Superior temporal gyrus (tissue), 1 donor: ENCODE data around the gene EVA1C.
A peak's percentile ranks its signal among the peaks of the same experiment; 100 is the strongest.
"Not testable (repeated sequence)": the region's sequence is repeated elsewhere in the genome, so short reads cannot be mapped to it uniquely, and the experiment has no call there.

ENCODE experiments used
- DNase-seq: peaks from one replicate; pipeline ENCODE4 v3.0.0-alpha.2; 2016; ENCODE audit errors: extremely low spot score

EVA1C gene

DNA sequence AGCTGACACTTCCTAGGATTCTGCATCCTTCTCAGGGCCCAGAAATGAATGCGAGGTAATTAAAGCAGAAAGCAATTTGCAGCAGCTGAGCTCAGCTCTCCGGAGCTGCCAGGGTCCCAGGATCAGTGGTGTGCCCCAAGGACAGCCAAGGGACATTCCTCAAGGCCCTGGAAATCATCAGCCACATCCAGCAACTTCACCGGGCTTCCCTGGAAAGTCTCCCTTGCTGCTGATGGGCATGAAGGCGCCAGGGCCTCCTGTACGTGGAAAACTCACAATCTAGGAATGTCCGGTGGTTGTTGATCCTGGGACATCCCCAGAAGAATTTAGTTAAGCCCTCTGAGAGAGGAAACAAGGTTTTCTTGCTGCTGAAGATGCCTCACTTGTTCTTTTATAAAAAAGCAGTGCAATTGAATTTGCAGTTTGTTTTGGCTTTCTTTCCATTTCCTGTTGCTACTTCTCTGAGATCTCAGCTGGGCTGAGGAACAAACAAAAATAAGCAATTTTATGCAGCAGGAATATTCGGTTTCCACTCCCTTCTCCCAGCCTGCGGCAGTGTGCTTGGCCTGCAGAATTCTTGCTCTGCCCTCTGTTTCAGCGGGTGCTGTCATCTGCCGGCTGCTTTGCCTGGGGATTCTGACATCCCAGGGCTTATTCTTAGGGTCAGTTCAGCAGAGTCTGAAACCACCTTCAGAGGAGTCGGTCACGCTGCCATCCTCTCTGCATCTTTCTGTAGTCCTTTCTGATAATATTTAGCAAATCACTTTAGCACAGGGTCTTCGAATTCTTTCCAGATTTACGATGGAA lies 86.9 kb downstream of the EVA1C start:
- DNase-seq = no peak

GRCh38 chr21:32503641-32504040 lies 91.1 kb downstream of the EVA1C start:
- not testable (repeated sequence) for DNase-seq

DNA sequence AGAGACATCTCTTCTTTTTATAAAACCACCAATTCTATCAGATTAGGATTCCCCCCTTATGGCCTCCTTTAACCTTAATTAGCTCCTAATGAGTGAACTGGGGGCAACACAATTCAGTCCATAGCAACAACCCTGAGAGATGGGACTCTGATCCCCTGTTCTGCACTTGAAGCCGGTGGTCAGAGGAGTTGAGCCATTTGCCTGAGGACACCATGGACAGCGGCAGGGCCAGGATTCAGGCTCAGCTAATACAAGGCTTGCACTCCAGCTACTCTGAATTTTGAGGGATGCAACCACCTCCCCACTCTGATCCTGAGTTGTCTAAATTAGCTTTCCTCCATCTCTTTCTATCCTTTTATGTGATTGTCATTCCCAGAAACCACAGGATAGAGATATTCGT lies 93.3 kb downstream of the EVA1C start:
- not testable (repeated sequence) for DNase-seq

- DNase-seq = not testable (repeated sequence)
These were observed 94.0 kb downstream of the EVA1C start for GRCh38 chr21:32506411-32506965.

DNA sequence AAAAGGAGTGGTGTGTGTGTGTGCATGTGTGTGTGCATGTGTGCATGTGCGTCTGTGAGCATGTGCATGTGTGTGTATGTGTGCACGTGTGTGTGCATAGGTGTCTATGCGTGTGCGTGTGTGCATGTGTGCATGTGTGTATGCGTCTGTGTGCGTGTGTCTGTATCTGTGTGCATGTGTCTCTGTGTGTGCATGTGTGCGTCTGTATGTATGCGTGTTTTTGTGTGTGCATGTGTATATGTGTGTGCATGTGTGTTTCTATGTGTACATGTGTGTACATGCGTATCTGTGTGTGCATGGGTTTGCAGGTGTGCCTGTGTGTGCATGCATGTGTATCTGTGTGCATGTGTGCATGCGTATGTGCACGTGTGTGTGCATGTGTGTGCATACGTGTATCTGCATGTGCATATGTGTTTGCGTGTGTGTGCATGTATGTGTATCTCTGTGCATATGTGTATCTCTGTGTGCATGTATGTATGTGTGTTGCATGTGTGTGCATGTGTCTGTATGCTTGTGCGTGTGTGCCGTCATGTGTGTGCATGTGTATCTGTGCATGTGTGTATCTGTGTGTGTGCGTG lies 94.9 kb downstream of the EVA1C start:
- DNase-seq = no peak

- not testable (repeated sequence) for DNase-seq
These were observed 95.5 kb downstream of the EVA1C start for GRCh38 chr21:32508036-32508435.

GRCh38 chr21:32508558-32508957 lies 96.1 kb downstream of the EVA1C start:
- no peak for DNase-seq

DNA sequence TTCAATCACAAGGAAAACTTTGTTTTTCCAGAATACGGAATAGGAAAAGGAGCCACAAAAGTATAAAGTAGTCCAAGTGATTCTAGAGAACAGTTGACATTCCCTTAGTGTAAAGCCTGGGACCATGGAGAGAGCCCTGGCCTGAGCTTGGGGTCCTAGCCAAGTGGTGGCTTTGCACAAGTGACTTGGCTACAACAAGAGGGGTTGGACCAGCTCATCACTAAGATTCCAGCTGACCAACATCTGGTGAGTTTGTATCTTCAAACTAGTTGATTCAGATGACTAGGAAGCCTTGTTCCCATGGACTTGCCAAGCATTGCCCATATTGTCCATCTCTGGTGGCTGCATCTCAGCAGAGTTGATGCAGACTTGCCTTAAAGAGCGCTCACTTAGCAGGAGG lies 96.5 kb downstream of the EVA1C start:
- not testable (repeated sequence) for DNase-seq

GRCh38 chr21:32514275-32515055 lies 102.0 kb downstream of the EVA1C start:
- DNase-seq = no peak

GRCh38 chr21:32515874-32516273 lies 103.4 kb downstream of the EVA1C start:
- peak; percentile 51 for DNase-seq

- DNase-seq = no peak
These were observed 104.5 kb downstream of the EVA1C start for GRCh38 chr21:32516756-32517649.

DNA sequence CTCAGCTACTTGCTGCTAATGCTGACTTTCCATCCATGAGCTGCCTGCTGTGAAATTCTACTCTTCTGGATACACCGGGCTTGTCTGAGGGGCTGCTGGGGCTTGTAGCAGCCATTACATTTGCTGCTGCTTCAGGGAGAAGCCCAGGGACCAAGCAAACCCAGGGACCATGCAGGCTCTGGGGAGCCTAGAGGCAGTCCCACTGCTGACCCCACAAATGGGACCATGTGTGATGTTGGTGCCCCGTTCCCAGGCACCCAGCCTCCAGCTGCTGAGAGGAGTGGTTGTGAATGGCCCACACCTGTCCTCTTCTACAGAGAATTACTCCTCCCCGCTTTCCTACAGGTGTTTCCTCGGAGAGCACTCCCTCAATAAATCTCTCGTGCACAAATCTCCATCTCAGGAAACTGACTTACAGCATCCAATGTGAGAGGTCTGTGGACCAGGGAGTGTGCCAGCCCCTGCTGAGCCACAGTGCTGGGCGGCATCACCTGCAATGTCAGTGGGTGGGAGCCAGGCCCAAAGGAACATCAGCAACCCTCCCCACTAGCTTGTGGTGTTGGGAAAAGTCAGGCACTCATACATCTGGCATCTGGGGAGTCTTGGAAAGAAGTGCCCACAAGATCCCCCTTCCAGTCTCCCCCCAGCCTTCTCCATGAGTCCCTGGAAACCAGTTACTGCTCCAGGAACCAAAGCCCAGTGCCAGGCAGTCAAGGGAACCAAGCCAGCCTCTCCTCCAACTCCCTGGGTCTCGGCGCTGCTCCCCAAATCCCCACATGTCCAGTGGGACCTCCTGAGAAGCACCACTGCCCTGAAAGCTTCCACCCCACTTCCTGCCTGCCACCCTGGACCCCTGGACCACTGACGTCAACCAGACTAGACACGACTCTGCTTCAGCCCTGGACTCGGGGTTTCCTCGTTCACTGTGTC lies 107.7 kb downstream of the EVA1C start:
- DNase-seq = no peak

- DNase-seq = peak; percentile 57
These were observed 108.6 kb downstream of the EVA1C start for GRCh38 chr21:32520875-32521735.

- DNase-seq = no peak
These were observed 109.3 kb downstream of the EVA1C start for GRCh38 chr21:32521736-32522355.

GRCh38 chr21:32523463-32523862 lies 111.0 kb downstream of the EVA1C start:
- no peak for DNase-seq

DNA sequence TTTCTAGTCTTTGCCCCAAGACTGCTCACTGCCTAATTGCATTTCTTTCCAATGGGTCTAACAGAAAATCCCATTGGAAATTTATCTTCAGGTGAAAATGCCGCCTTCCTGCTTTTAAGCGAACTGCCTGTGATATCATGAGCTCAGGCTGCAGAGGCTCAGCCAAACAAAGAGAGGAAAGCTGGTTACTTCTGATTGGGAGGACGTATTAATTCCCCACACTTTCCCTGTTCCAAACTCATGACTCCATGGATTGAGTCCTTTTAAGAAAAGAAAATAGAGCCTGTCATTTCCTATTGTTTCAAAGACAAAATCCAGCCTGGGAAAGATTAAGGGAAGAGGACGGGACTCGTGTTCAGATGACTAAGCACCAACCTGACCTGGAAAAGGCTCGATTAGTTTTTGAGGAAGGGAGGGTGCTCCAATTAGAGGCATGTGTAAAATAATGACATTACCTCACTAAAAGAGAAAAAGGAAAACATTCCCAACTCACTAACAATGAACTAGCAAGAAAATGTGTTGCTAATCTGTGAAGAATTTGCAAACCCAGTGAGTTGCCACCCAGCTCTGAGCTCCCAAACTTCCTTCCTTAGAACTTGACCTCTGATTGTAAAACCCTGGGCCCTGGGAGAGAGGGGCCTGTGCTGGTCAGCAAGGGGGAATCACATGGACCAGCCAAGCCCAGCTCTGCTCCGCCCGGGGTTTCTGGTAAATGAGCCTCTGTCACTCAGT lies 111.6 kb downstream of the EVA1C start:
- no peak for DNase-seq

DNA sequence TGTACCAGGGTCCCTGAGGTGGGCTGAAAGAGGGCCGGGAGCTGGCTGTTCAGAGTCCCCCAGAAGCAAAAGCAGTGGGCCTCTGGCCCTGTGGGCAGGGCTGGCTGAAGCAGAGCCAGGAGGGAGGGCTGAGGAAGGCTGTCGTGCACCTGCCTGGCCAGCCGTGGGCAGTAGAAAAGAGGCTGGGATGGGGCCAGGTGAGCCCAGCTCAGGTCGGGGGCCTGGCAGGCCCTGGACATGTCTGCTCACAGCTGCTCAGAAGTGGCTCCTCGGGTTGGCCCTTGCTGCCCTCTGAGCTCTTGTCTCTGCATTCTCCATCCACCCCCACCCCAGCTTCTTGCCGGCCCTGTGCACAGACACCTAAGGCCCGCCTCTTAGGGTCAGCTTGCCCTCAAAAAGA lies 112.8 kb downstream of the EVA1C start:
- no peak for DNase-seq

- no peak for DNase-seq
These were observed 117.2 kb downstream of the EVA1C start for GRCh38 chr21:32529679-32530078.
